ENCODE data around the gene TJP1.

TJP1 gene

DNA sequence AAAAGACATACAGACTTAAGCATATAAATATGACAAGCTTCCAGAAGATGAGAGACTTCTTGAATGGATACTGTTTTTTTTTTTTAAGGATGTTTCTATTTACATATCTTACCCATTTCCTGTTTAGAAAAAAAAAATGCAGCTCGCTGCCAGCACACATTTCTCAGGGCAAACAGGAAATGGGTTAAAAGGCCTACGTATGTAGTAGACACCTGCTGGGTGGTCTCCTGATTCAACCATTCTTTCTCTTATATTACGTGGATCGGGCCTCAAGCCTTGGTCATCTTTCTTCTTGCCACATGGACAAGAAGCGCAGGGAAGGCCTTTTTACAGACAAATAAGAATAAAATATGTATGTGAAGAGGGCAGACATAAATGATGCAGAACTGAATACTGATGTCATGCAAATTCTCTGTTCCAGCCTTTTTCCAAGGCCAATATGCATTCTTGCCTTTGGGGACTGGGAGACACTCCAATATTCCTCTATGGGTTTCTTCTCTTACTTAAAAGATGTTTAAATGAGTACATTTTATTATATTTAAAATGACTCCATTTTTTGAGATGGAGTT, 35.0 kb upstream of the TJP1 start:
- H3K27me3 ChIP-seq (ENCODE audit: control insufficient read depth, insufficient read depth, low read length), result no peaks in the 10 kb centered on the region
- no peak overlapping the region for H3K4me3 ChIP-seq (ENCODE audit: low read length)
- H3K9me3 ChIP-seq (ENCODE audit: control insufficient read depth, low read length), result no peaks in the 10 kb centered on the region
- no peak overlapping the region for H3K9ac ChIP-seq (ENCODE audit: low read length)
- H3K4me1 ChIP-seq (ENCODE audit: control insufficient read depth, insufficient read depth, low read length), result no peaks in the 10 kb centered on the region
- no peaks in the 10 kb centered on the region for H3K36me3 ChIP-seq (ENCODE audit: control insufficient read depth, insufficient read depth, low read length)

DNA sequence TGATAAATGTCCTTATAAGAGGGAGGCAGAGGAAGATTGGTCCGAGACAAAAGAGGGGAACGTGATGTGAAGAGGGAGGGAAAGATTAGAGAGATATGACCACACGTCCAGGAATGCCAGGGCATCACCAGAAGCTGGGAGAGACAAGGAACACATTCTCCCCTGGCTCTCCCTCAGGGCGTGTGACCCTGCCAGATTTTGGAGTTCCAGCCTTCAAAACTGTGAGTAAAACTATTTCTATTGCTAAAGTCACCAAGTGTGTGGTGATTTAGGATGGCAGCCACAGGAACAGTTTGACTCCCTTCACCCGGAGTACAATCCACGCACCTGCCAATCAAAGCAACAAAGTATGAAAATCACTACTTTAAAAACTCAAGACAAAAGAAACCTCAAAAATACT, 32.1 kb upstream of the TJP1 start:
- Histone ChIP-seq H3K9me3 (ENCODE audit: control insufficient read depth, low read length) (no peaks in the 10 kb centered on the region), H3K9ac (ENCODE audit: low read length) (no peak overlapping the region), H3K4me1 (ENCODE audit: control insufficient read depth, insufficient read depth, low read length) (no peaks in the 10 kb centered on the region), H3K27me3 (ENCODE audit: control insufficient read depth, insufficient read depth, low read length) (no peaks in the 10 kb centered on the region), H3K4me3 (ENCODE audit: low read length) (no peak overlapping the region), H3K36me3 (ENCODE audit: control insufficient read depth, insufficient read depth, low read length) (no peaks in the 10 kb centered on the region)

DNA sequence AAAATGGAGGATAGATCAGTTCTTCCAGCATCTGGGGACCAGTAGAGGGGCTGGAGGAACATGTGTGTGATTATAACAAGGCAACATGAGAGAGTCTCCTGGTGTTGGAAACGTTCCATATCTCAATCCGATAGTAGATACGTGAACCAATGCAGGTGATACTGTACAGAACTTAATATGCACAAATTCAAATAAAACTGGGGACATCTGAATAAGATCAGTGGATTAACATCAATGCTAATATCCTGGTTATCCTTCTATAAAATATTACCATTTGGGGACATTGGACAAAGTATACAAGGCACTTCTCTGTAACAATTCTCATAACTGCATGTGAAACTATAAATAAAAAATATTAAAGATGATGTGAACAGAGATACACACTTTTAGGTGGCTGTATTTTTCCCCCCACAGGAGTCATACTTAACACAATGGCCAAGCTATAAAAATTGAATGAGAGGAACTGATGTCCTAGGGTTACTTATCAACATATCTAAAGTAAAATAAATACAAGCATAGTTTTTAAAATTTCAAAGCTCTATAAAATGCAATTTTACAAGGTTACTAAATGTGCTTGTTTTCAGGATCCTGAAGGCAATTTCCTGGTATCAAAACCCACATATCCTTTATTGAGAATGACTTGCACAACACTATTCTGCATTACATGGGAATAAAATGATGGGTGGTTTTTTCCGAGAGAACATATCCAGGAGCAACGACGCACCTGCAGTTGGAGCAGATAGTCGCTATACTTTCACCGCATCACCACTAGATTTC, 31.1 kb upstream of the TJP1 start:
- Histone ChIP-seq H3K4me3 (ENCODE audit: low read length) (no peak overlapping the region), H3K27me3 (ENCODE audit: control insufficient read depth, insufficient read depth, low read length) (no peaks in the 10 kb centered on the region), H3K9me3 (ENCODE audit: control insufficient read depth, low read length) (no peaks in the 10 kb centered on the region), H3K36me3 (ENCODE audit: control insufficient read depth, insufficient read depth, low read length) (no peaks in the 10 kb centered on the region), H3K4me1 (ENCODE audit: control insufficient read depth, insufficient read depth, low read length) (no peaks in the 10 kb centered on the region), H3K9ac (ENCODE audit: low read length) (no peak overlapping the region)

DNA sequence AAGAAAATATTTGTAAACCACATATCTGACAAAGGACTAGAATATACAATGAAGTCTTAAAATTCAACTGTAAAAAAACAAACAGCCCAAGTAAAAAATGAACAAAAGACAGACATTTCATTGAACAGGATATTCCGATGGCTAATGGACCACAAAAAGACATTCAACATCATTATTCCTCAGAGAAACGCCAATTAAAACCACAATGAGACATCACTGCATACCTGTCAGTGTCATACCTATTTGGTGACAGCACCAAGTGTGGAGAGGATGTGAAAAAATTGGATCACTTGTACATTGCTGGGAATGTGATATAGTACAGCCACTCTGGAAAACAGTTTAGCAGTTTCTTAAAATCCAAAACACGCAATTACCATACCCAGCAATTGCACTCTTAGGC, 29.9 kb upstream of the TJP1 start:
- no peaks in the 10 kb centered on the region for H3K4me1 ChIP-seq (ENCODE audit: control insufficient read depth, insufficient read depth, low read length)
- no peak overlapping the region for H3K4me3 ChIP-seq (ENCODE audit: low read length)
- no peaks in the 10 kb centered on the region for H3K27me3 ChIP-seq (ENCODE audit: control insufficient read depth, insufficient read depth, low read length)
- H3K9me3 ChIP-seq (ENCODE audit: control insufficient read depth, low read length), result no peaks in the 10 kb centered on the region
- H3K36me3 ChIP-seq (ENCODE audit: control insufficient read depth, insufficient read depth, low read length), result no peaks in the 10 kb centered on the region
- H3K9ac ChIP-seq (ENCODE audit: low read length), result no peak overlapping the region

DNA sequence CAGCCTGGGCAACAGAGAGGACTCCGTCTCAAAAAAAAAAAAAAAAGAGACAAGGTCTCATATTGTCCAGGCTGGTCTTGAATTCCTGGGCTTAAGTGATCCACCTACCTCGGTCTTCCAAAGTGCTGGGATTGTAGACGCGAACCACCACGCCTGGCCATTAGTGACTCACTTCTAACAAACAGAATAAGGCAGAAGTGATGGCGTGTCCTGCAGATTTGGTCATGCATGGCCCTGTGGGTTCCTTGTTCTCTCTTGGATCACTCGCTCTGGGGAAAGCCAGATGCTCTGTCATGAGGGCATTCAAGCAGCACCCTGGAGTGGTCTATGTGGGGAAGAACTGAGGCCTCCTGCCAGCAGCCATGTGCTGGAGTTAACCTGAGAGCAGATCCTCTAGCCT, 27.4 kb upstream of the TJP1 start:
- Histone ChIP-seq H3K36me3 (ENCODE audit: control insufficient read depth, insufficient read depth, low read length) (no peaks in the 10 kb centered on the region), H3K9me3 (ENCODE audit: control insufficient read depth, low read length) (no peaks in the 10 kb centered on the region), H3K27me3 (ENCODE audit: control insufficient read depth, insufficient read depth, low read length) (no peaks in the 10 kb centered on the region), H3K4me1 (ENCODE audit: control insufficient read depth, insufficient read depth, low read length) (no peaks in the 10 kb centered on the region), H3K9ac (ENCODE audit: low read length) (no peak overlapping the region), H3K4me3 (ENCODE audit: low read length) (no peak overlapping the region)

DNA sequence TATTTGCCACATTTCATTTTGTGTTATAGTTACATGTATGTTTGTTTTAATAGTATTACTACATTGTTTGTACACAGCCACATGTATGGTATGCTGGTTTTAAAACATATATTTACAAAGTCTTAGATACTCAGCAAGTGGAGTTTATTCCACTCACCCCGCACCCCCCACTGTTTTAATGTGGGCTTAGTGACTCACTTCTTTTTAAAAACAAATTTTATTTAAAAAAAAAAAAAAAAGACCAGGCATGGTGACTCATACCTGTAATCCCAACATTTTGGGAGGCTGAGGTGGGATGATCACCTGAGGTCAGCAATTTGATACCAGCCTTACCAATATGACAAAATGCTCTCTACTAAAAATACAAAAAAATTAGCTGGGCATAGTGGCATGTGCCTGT, 26.9 kb upstream of the TJP1 start:
- H3K9ac ChIP-seq (ENCODE audit: low read length), result no peak overlapping the region
- H3K27me3 ChIP-seq (ENCODE audit: control insufficient read depth, insufficient read depth, low read length), result no peaks in the 10 kb centered on the region
- H3K36me3 ChIP-seq (ENCODE audit: control insufficient read depth, insufficient read depth, low read length), result no peaks in the 10 kb centered on the region
- H3K4me3 ChIP-seq (ENCODE audit: low read length), result no peak overlapping the region
- no peaks in the 10 kb centered on the region for H3K4me1 ChIP-seq (ENCODE audit: control insufficient read depth, insufficient read depth, low read length)
- no peaks in the 10 kb centered on the region for H3K9me3 ChIP-seq (ENCODE audit: control insufficient read depth, low read length)

DNA sequence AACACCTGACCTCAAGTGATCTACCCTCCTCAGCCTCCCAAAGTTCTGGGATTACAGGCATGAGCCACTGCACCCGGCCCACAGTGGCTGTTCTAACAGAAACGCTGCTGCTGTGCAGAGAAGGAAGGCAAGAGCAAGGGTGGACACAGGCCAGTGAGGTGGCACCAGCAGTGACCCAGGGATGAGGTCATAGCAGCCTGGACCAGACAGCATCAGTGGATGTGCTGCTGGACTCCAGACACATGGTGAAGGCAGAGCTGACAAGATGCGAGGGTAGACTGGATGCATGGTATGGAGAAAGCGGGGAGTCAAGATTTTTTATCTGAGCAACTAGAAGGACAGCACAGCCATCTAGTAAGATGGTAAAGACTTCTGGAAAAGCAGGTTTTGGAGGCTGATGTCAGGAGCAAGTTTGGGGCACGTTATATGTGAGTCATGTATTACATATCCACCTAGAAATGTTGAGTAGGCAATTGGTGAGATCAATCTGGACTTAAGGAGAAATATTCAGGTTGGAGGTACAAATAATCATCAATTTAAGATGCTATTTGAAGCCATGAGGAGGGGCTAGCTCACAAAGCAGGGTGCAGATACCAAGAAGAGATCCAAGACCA, 22.1 kb upstream of the TJP1 start:
- Histone ChIP-seq H3K4me1 (ENCODE audit: control insufficient read depth, insufficient read depth, low read length) (no peaks in the 10 kb centered on the region), H3K9me3 (ENCODE audit: control insufficient read depth, low read length) (no peaks in the 10 kb centered on the region), H3K4me3 (ENCODE audit: low read length) (no peak overlapping the region), H3K9ac (ENCODE audit: low read length) (no peak overlapping the region), H3K27me3 (ENCODE audit: control insufficient read depth, insufficient read depth, low read length) (no peaks in the 10 kb centered on the region), H3K36me3 (ENCODE audit: control insufficient read depth, insufficient read depth, low read length) (no peaks in the 10 kb centered on the region)

DNA sequence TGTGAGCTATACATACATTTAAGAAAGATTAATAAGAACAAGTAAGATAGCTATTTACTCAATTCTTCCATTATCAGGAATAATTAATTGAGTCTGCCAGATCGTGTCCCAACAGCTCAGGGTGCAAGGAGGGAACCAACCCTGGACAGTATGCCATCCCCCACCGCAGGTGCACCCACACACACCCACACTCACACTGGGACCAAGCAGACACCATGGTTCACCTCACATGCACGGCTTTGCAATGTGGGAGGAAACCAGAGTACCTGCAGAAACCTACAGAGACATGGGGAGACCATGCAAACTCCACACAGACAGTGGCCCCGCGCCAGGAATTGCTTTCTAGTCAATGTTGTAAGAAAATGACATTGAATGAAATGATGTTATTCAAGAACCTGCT, 20.0 kb upstream of the TJP1 start:
- Histone ChIP-seq H3K36me3 (ENCODE audit: control insufficient read depth, insufficient read depth, low read length) (no peaks in the 10 kb centered on the region), H3K4me3 (ENCODE audit: low read length) (no peak overlapping the region), H3K4me1 (ENCODE audit: control insufficient read depth, insufficient read depth, low read length) (no peaks in the 10 kb centered on the region), H3K27me3 (ENCODE audit: control insufficient read depth, insufficient read depth, low read length) (no peaks in the 10 kb centered on the region), H3K9me3 (ENCODE audit: control insufficient read depth, low read length) (no peaks in the 10 kb centered on the region), H3K9ac (ENCODE audit: low read length) (no peak overlapping the region)

DNA sequence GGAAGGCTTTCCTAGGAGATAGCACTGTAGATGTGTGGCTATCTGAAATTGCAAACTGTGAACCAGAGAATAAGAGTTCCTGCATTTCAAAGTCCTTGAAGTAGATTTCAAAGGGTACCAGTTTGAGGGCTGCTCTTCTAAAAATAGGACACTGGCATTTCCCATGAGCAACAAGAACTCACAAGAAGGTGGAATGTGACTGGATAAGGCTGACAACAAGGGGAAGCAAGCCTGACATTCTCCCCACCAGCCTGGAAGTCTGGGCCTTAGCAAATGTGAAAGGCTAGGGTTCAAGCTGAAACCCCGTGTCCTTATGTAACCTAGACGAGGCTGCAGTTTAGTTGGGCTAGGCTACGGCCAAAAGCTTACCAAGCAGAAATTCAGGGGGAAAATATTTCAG, 18.7 kb upstream of the TJP1 start:
- no peak overlapping the region for H3K4me3 ChIP-seq (ENCODE audit: low read length)

DNA sequence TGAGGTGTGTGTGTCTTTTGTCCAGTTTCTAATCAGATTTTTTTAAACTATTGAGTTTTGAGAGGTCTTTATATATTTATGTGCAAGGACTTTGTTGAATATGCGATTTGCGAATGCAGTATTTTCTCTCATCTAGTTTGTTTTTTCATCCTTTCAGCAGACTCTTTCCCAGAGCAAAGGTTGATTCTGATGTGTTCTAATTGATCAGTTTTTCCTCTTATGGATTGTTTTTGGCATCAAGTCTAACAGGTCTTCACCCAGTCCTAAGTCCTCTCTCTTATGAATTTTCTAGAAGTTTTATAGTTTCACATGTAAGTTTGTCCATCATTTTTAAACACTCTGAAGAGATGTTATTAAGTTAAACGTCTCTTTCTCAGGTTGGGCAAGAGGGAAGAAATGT, 17.8 kb upstream of the TJP1 start:
- H3K27me3 ChIP-seq (ENCODE audit: control insufficient read depth, insufficient read depth, low read length), result no peaks in the 10 kb centered on the region
- H3K9me3 ChIP-seq (ENCODE audit: control insufficient read depth, low read length), result no peaks in the 10 kb centered on the region
- no peaks in the 10 kb centered on the region for H3K36me3 ChIP-seq (ENCODE audit: control insufficient read depth, insufficient read depth, low read length)
- H3K4me1 ChIP-seq (ENCODE audit: control insufficient read depth, insufficient read depth, low read length), result peaks cover 6% of the 10 kb centered on the region
- no peak overlapping the region for H3K4me3 ChIP-seq (ENCODE audit: low read length)
- no peak overlapping the region for H3K9ac ChIP-seq (ENCODE audit: low read length)

More for the DNA sequence above, 18.7 kb upstream of the TJP1 start:
- Histone ChIP-seq H3K4me1 (ENCODE audit: control insufficient read depth, insufficient read depth, low read length) (no peaks in the 10 kb centered on the region), H3K9me3 (ENCODE audit: control insufficient read depth, low read length) (no peaks in the 10 kb centered on the region), H3K27me3 (ENCODE audit: control insufficient read depth, insufficient read depth, low read length) (no peaks in the 10 kb centered on the region), H3K9ac (ENCODE audit: low read length) (no peak overlapping the region), H3K36me3 (ENCODE audit: control insufficient read depth, insufficient read depth, low read length) (no peaks in the 10 kb centered on the region)

DNA sequence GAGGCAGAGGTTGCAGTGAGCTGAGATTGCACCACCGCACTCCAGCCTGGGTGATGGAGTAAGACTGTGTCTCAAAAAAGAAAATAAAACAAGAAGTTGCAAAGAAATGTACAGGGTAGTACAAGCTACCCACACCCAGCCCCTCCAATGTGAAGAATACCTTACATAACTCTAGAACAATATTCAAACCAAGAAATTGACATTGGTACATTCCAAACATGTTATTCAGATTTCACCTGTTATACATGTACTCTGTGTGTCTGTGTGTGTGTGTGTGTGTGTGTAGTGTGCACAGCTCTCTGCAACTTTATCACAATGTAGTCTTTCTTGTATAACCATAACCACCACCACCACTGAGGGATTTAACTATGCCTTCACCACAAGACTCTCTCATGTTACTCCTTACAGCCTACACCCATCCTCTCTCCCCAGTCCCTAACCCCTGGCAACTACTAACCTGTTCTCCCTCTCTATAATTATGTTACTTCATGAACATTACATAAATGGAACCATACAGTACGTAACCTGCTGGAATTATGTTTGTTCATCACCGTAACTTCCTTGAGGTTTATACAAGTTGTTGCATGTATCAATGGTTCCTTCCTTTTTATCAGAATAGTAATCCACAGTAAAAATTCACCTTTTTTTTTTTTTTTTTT, 16.2 kb upstream of the TJP1 start:
- H3K4me1 ChIP-seq (ENCODE audit: control insufficient read depth, insufficient read depth, low read length), result peaks cover 6% of the 10 kb centered on the region
- no peaks in the 10 kb centered on the region for H3K27me3 ChIP-seq (ENCODE audit: control insufficient read depth, insufficient read depth, low read length)
- no peak overlapping the region for H3K9ac ChIP-seq (ENCODE audit: low read length)
- H3K4me3 ChIP-seq (ENCODE audit: low read length), result no peak overlapping the region
- H3K9me3 ChIP-seq (ENCODE audit: control insufficient read depth, low read length), result no peaks in the 10 kb centered on the region
- H3K36me3 ChIP-seq (ENCODE audit: control insufficient read depth, insufficient read depth, low read length), result no peaks in the 10 kb centered on the region

DNA sequence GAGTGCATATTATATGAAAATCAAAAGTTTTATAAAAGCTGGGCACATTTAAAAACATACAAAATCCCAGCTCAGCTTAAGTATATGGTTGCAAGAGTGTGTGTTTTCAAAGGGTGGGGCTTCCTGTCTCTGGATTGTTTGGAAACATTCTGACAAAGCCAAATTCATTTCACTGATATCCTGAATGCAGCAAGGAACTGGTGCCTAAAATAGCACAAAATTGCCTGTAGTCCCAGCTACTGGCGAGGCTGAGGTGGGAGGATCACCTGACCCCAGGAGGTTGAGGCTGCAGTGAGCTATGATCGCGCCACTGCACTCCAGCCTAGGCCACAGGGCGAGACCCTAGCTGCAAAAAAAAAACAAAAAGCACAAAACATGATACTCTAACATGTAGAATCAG, 13.0 kb upstream of the TJP1 start:
- H3K9ac ChIP-seq (ENCODE audit: low read length), result no peak overlapping the region
- H3K4me1 ChIP-seq (ENCODE audit: control insufficient read depth, insufficient read depth, low read length), result peaks cover 6% of the 10 kb centered on the region
- H3K36me3 ChIP-seq (ENCODE audit: control insufficient read depth, insufficient read depth, low read length), result no peaks in the 10 kb centered on the region
- no peaks in the 10 kb centered on the region for H3K27me3 ChIP-seq (ENCODE audit: control insufficient read depth, insufficient read depth, low read length)
- no peaks in the 10 kb centered on the region for H3K9me3 ChIP-seq (ENCODE audit: control insufficient read depth, low read length)
- H3K4me3 ChIP-seq (ENCODE audit: low read length), result no peak overlapping the region

All from mucosa of stomach (tissue), 1 donor.